Naive B cell (primary cell): ENCODE results near the gene LONRF3. TPM values are rescaled to one million over a fixed set of nuclear protein-coding genes. Genes with fewer than 3 reads are reported as not detected.

Experiments used
- ATAC-seq, 2 donors: fragments of 150-1000 bp; cut with Tn5 transposase; 2 replicates each; pipeline ENCODE4 v1.10.0; 2021; ENCODE audit warnings: low read depth in 2 of 2, mild to moderate bottlenecking in 2 of 2, moderate library complexity in 2 of 2
- DNase-seq: peaks from one replicate; pipeline ENCODE4 v3.0.0; 2022
- H3K27ac Mint-ChIP-seq, 6 donors: one replicate each; pipeline ENCODE4 v1.8.0; 2020 to 2022; ENCODE audit warnings: mild to moderate bottlenecking in 6 of 6, mixed read lengths in 6 of 6, moderate library complexity in 5 of 6, inconsistent platforms in 2 of 6
- H3K27me3 Mint-ChIP-seq, 3 donors: one replicate each; pipeline ENCODE4 v1.8.0; 2021 to 2022; ENCODE audit warnings: mixed read lengths in 3 of 3, mild to moderate bottlenecking in 1 of 3
- H3K36me3 Mint-ChIP-seq, 2 donors: one replicate each; pipeline ENCODE4 v1.8.0; 2020 to 2022; ENCODE audit warnings: mixed read lengths in 2 of 2, inconsistent platforms in 1 of 2, mild to moderate bottlenecking in 1 of 2
- H3K4me1 Mint-ChIP-seq, 3 donors: one replicate each; pipeline ENCODE4 v1.8.0; 2020 to 2022; ENCODE audit warnings: mixed read lengths in 3 of 3, inconsistent platforms in 1 of 3, mild to moderate bottlenecking in 1 of 3, moderate library complexity in 1 of 3
- H3K4me3 Mint-ChIP-seq, 8 donors: one replicate each; pipeline ENCODE4 v1.8.0; 2020 to 2022; ENCODE audit warnings: mild to moderate bottlenecking in 8 of 8, mixed read lengths in 8 of 8, moderate library complexity in 8 of 8, inconsistent platforms in 2 of 8
- H3K9me3 Mint-ChIP-seq, 7 donors: one replicate each; pipeline ENCODE4 v1.8.0; 2020 to 2022; ENCODE audit warnings: mixed read lengths in 7 of 7, mild to moderate bottlenecking in 5 of 7, inconsistent platforms in 2 of 7, moderate library complexity in 1 of 7
- polyA plus RNA-seq, 6 donors: library from polyadenylated mRNA; unstranded; fragments of 300-500 nt; fragmentation: Illumina TruSeq; gene quantifications; one replicate each; pipeline ENCODE4 v1.2.3, GENCODE V29; 2021; ENCODE audit warnings: low read depth in 6 of 6

LONRF3 gene
- under 1 TPM in 4 of 6 donors, not detected in 2; 0.09 to 0.15 (median 0.12) TPM for polyA plus RNA-seq

- Mint-ChIP-seq H3K27me3 (peaks cover 22 to 57% (median 37%) of the 10 kb centered on the region in 3 donors), H3K27ac (peak within 1 kb of the TSS in 5 of 6 donors; percentile 24 to 94 (median 84)), H3K9me3 (peaks cover 0 to 4% (median 0%) of the 10 kb centered on the region in 7 donors), H3K4me1 (peaks cover 7 to 28% (median 17%) of the 10 kb centered on the region in 3 donors), H3K36me3 (no peaks in the 10 kb centered on the region), H3K4me3 (peak within 1 kb of the TSS; percentile 83 to 97 (median 90))
- DNase-seq (peak; percentile 33), ATAC-seq (peak; percentile 51 to 55)
Measured at GRCh38 chrX:118974088-118974907, at the start of gene LONRF3. Gene LONRF3 (plus strand): TSS chrX:118974618. CDS start chrX:118974781, 163 bp downstream.

GRCh38 chrX:118928151-118928550, 46.3 kb upstream of the LONRF3 start:
- DNase-seq (no peak), ATAC-seq (no peak)
- peaks cover 0 to 5% (median 0%) of the 10 kb centered on the region in 7 donors for H3K9me3 Mint-ChIP-seq
- no peaks in the 10 kb centered on the region for H3K4me1 Mint-ChIP-seq
- H3K4me3 Mint-ChIP-seq: no peak overlapping the region
- H3K27ac Mint-ChIP-seq: no peak overlapping the region
- H3K27me3 Mint-ChIP-seq: no peaks in the 10 kb centered on the region
- no peaks in the 10 kb centered on the region for H3K36me3 Mint-ChIP-seq

GRCh38 chrX:118935352-118935751, 39.1 kb upstream of the LONRF3 start:
- H3K36me3 Mint-ChIP-seq: peaks cover 0 to 9% of the 10 kb centered on the region in 2 donors
- peaks cover 0 to 18% (median 6%) of the 10 kb centered on the region in 3 donors for H3K27me3 Mint-ChIP-seq
- ATAC-seq: no peak
- peaks cover 2 to 14% (median 4%) of the 10 kb centered on the region in 7 donors for H3K9me3 Mint-ChIP-seq
- no peak for DNase-seq
- H3K4me3 Mint-ChIP-seq: no peak overlapping the region
- peak overlapping the region in 1 of 6 donors; percentile 40 for H3K27ac Mint-ChIP-seq
- no peaks in the 10 kb centered on the region for H3K4me1 Mint-ChIP-seq

- Mint-ChIP-seq H3K36me3 (no peaks in the 10 kb centered on the region), H3K4me1 (no peaks in the 10 kb centered on the region), H3K9me3 (peaks cover 0 to 8% (median 2%) of the 10 kb centered on the region in 7 donors), H3K4me3 (no peak overlapping the region), H3K27me3 (peaks cover 0 to 9% (median 4%) of the 10 kb centered on the region in 3 donors), H3K27ac (no peak overlapping the region)
- ATAC-seq (no peak), DNase-seq (no peak)
Measured at GRCh38 chrX:118941147-118941546, 33.3 kb upstream of the LONRF3 start.

GRCh38 chrX:118943102-118943501, 31.3 kb upstream of the LONRF3 start:
- Mint-ChIP-seq H3K4me3 (no peak overlapping the region), H3K4me1 (no peaks in the 10 kb centered on the region), H3K27ac (no peak overlapping the region), H3K9me3 (peaks cover 0 to 8% (median 0%) of the 10 kb centered on the region in 7 donors), H3K36me3 (no peaks in the 10 kb centered on the region), H3K27me3 (peaks cover 0 to 4% (median 0%) of the 10 kb centered on the region in 3 donors)
- DNase-seq (no peak), ATAC-seq (no peak)

- H3K4me1 Mint-ChIP-seq: no peaks in the 10 kb centered on the region
- no peak overlapping the region for H3K4me3 Mint-ChIP-seq
- peaks cover 0 to 8% (median 0%) of the 10 kb centered on the region in 7 donors for H3K9me3 Mint-ChIP-seq
- H3K27me3 Mint-ChIP-seq: peaks cover 0 to 4% (median 0%) of the 10 kb centered on the region in 3 donors
- DNase-seq: no peak
- H3K36me3 Mint-ChIP-seq: no peaks in the 10 kb centered on the region
- H3K27ac Mint-ChIP-seq: peak overlapping the region in 1 of 6 donors; percentile 24
- no peak for ATAC-seq
Measured at GRCh38 chrX:118945921-118946320, 28.5 kb upstream of the LONRF3 start.

- no peak overlapping the region for H3K4me3 Mint-ChIP-seq
- H3K36me3 Mint-ChIP-seq: no peaks in the 10 kb centered on the region
- DNase-seq (no peak), ATAC-seq (no peak)
- H3K9me3 Mint-ChIP-seq: no peaks in the 10 kb centered on the region
- H3K27ac Mint-ChIP-seq: no peak overlapping the region
- peaks cover 0 to 6% (median 0%) of the 10 kb centered on the region in 3 donors for H3K27me3 Mint-ChIP-seq
- no peaks in the 10 kb centered on the region for H3K4me1 Mint-ChIP-seq
Measured at GRCh38 chrX:118948270-118948669, 26.1 kb upstream of the LONRF3 start.

GRCh38 chrX:118961866-118962560, 12.4 kb upstream of the LONRF3 start:
- no peak for DNase-seq
- H3K27me3 Mint-ChIP-seq: peaks cover 5 to 11% (median 9%) of the 10 kb centered on the region in 3 donors
- peak overlapping the region in 1 of 8 donors; percentile 45 for H3K4me3 Mint-ChIP-seq
- H3K9me3 Mint-ChIP-seq: peaks cover 0 to 2% (median 0%) of the 10 kb centered on the region in 7 donors
- no peak overlapping the region for H3K27ac Mint-ChIP-seq
- H3K4me1 Mint-ChIP-seq: no peaks in the 10 kb centered on the region
- no peak for ATAC-seq
- H3K36me3 Mint-ChIP-seq: no peaks in the 10 kb centered on the region

- ATAC-seq: no peak
- DNase-seq: no peak
- H3K9me3 Mint-ChIP-seq: peaks cover 0 to 2% (median 0%) of the 10 kb centered on the region in 7 donors
- H3K36me3 Mint-ChIP-seq: no peaks in the 10 kb centered on the region
- H3K4me1 Mint-ChIP-seq: no peaks in the 10 kb centered on the region
- H3K4me3 Mint-ChIP-seq: no peak overlapping the region
- H3K27me3 Mint-ChIP-seq: peaks cover 5 to 12% (median 11%) of the 10 kb centered on the region in 3 donors
- no peak overlapping the region for H3K27ac Mint-ChIP-seq
Measured at GRCh38 chrX:118963159-118963558, 11.3 kb upstream of the LONRF3 start.

GRCh38 chrX:118964252-118964651, 10.2 kb upstream of the LONRF3 start:
- Mint-ChIP-seq H3K9me3 (peaks cover 0 to 3% (median 0%) of the 10 kb centered on the region in 7 donors), H3K36me3 (no peaks in the 10 kb centered on the region), H3K27ac (no peak overlapping the region), H3K4me3 (no peak overlapping the region), H3K4me1 (no peaks in the 10 kb centered on the region), H3K27me3 (peaks cover 10 to 23% (median 15%) of the 10 kb centered on the region in 3 donors)
- DNase-seq (no peak), ATAC-seq (no peak)

GRCh38 chrX:118965395-118965794, 9.0 kb upstream of the LONRF3 start:
- Mint-ChIP-seq H3K27ac (no peak overlapping the region), H3K4me3 (no peak overlapping the region), H3K4me1 (no peaks in the 10 kb centered on the region), H3K36me3 (no peaks in the 10 kb centered on the region), H3K9me3 (peaks cover 0 to 3% (median 0%) of the 10 kb centered on the region in 7 donors), H3K27me3 (peaks cover 16 to 28% (median 19%) of the 10 kb centered on the region in 3 donors)
- DNase-seq (no peak), ATAC-seq (no peak)

- Mint-ChIP-seq H3K9me3 (peaks cover 0 to 3% (median 0%) of the 10 kb centered on the region in 7 donors), H3K36me3 (no peaks in the 10 kb centered on the region), H3K27ac (no peak overlapping the region), H3K4me1 (peaks cover 0 to 5% (median 3%) of the 10 kb centered on the region in 3 donors), H3K27me3 (peaks cover 29 to 51% (median 33%) of the 10 kb centered on the region in 3 donors), H3K4me3 (no peak overlapping the region)
- DNase-seq: no peak
- ATAC-seq: no peak
Measured at GRCh38 chrX:118968031-118968430, 6.4 kb upstream of the LONRF3 start.

- H3K9me3 Mint-ChIP-seq: peaks cover 0 to 7% (median 0%) of the 10 kb centered on the region in 7 donors
- no peak overlapping the region for H3K27ac Mint-ChIP-seq
- ATAC-seq (no peak), DNase-seq (no peak)
- peaks cover 26 to 56% (median 51%) of the 10 kb centered on the region in 3 donors for H3K27me3 Mint-ChIP-seq
- no peaks in the 10 kb centered on the region for H3K36me3 Mint-ChIP-seq
- H3K4me3 Mint-ChIP-seq: no peak overlapping the region
- H3K4me1 Mint-ChIP-seq: peaks cover 7 to 25% (median 15%) of the 10 kb centered on the region in 3 donors
Measured at GRCh38 chrX:118971552-118971951, 2.9 kb upstream of the LONRF3 start.
